ENCODE measurements around the gene MBNL1. TPM values are rescaled to one million over a fixed set of nuclear protein-coding genes. Genes with fewer than 3 reads are reported as not detected.
A peak's percentile ranks its signal among the peaks of the same experiment; 100 is the strongest.

Gene MBNL1
- total RNA-seq, 6 experiments from 2014 or later: 200 to 291 (median 244) TPM

- peak; percentile 49 for DNase-seq
- Mint-ChIP-seq H3K27ac (peak overlapping the region; percentile 37), H3K27me3 (ENCODE audit: insufficient read depth) (no peaks in the 10 kb centered on the region), H3K4me3 (no peak overlapping the region; the same call in 1 of the 2 replicates), H3K9me3 (no peaks in the 10 kb centered on the region), H3K4me1 (ENCODE audit: low read depth) (peaks cover 67% of the 10 kb centered on the region), H3K36me3 (ENCODE audit: low read depth) (peaks cover 27% of the 10 kb centered on the region)
- peak; percentile 85 for TF ChIP-seq CTCF (IDR thresholded peaks at IDR 0.05)
Observed at GRCh38 chr3:152444029-152444641, 175.4 kb downstream of the MBNL1 start.

GRCh38 chr3:152445212-152445611, 176.5 kb downstream of the MBNL1 start:
- H3K4me3 Mint-ChIP-seq: no peak overlapping the region
- peaks cover 20% of the 10 kb centered on the region for H3K36me3 Mint-ChIP-seq (ENCODE audit: low read depth)
- peaks cover 57% of the 10 kb centered on the region for H3K4me1 Mint-ChIP-seq (ENCODE audit: low read depth)
- no peaks in the 10 kb centered on the region for H3K9me3 Mint-ChIP-seq
- H3K27me3 Mint-ChIP-seq (ENCODE audit: insufficient read depth): no peaks in the 10 kb centered on the region
- H3K27ac Mint-ChIP-seq: no peak overlapping the region
- TF ChIP-seq CTCF (IDR thresholded peaks at IDR 0.05): no peak
- DNase-seq: no peak

- H3K27ac Mint-ChIP-seq: peak overlapping the region; percentile 33; the same call in 1 of the 2 replicates
- no peak for TF ChIP-seq CTCF (IDR thresholded peaks at IDR 0.05)
- H3K9me3 Mint-ChIP-seq: no peaks in the 10 kb centered on the region
- no peak overlapping the region for H3K4me3 Mint-ChIP-seq
- H3K36me3 Mint-ChIP-seq (ENCODE audit: low read depth): peaks cover 29% of the 10 kb centered on the region
- no peak for DNase-seq
- peaks cover 66% of the 10 kb centered on the region for H3K4me1 Mint-ChIP-seq (ENCODE audit: low read depth)
- no peaks in the 10 kb centered on the region for H3K27me3 Mint-ChIP-seq (ENCODE audit: insufficient read depth)
Observed at GRCh38 chr3:152446495-152446894, 177.8 kb downstream of the MBNL1 start.

- no peak for TF ChIP-seq CTCF (IDR thresholded peaks at IDR 0.05)
- peaks cover 72% of the 10 kb centered on the region for H3K4me1 Mint-ChIP-seq (ENCODE audit: low read depth)
- H3K36me3 Mint-ChIP-seq (ENCODE audit: low read depth): peaks cover 39% of the 10 kb centered on the region
- H3K27ac Mint-ChIP-seq: peak overlapping the region; percentile 61
- H3K27me3 Mint-ChIP-seq (ENCODE audit: insufficient read depth): no peaks in the 10 kb centered on the region; the same call in 1 of the 2 replicates
- no peak for DNase-seq
- H3K4me3 Mint-ChIP-seq: no peak overlapping the region; the same call in 1 of the 2 replicates
- no peaks in the 10 kb centered on the region for H3K9me3 Mint-ChIP-seq
Observed at GRCh38 chr3:152447511-152447910, 178.8 kb downstream of the MBNL1 start.

- Mint-ChIP-seq H3K9me3 (no peaks in the 10 kb centered on the region), H3K27ac (no peak overlapping the region), H3K36me3 (ENCODE audit: low read depth) (peaks cover 40% of the 10 kb centered on the region), H3K4me1 (ENCODE audit: low read depth) (peaks cover 70% of the 10 kb centered on the region), H3K27me3 (ENCODE audit: insufficient read depth) (no peaks in the 10 kb centered on the region; the same call in 1 of the 2 replicates), H3K4me3 (no peak overlapping the region)
- DNase-seq: no peak
- no peak for TF ChIP-seq CTCF (IDR thresholded peaks at IDR 0.05)
Observed at GRCh38 chr3:152448091-152448490, 179.4 kb downstream of the MBNL1 start.
